HepG2 (cell line): ENCODE data around the gene ATP11A. TPM values are rescaled to one million over a fixed set of nuclear protein-coding genes. Genes with fewer than 3 reads are reported as not detected.

ENCODE experiments used
- ATAC-seq: fragments of 200-7000 bp; cut with Tn5 transposase; 3 replicates; pipeline ENCODE4 v1.9.1; 2020; ENCODE audit warnings: mild to moderate bottlenecking, moderate library complexity
- BruUV-seq: library from RNA; stranded (reverse); fragments of 400-500 nt; replicated peaks from 2 replicates; lab custom pipeline; 2021; lab: Mats Ljungman, UMichigan
- CTCF ChIA-PET: fragments of 300-600 bp; formaldehyde crosslinking; extraction: SDS; loops from one replicate; lab custom pipeline; 2021; ENCODE audit warnings: low total read pairs, inconsistent platforms, low intra/inter-chr PET ratio; lab: Yijun Ruan, JAX
- POLR2A ChIA-PET: fragments of 350-600 bp; sonication (Branson Sonifier 250); formaldehyde crosslinking; loops from one replicate; lab custom pipeline; 2020; ENCODE audit warnings: antibody characterized with exemption, inconsistent platforms; lab: Yijun Ruan, JAX
- DNase-seq: peaks from one replicate; pipeline ENCODE4 v3.0.0-alpha.2; 2015; ENCODE audit warnings: low spot score
- FAIRE-seq: peaks from 3 replicates; lab custom pipeline; 2011; peaks lifted over from hg19 to GRCh38; lab: Jason Lieb, UNC
- H2AFZ ChIP-seq: one replicate; pipeline ENCODE4 v1.6.1; 2011; ENCODE audit warnings: low read length, inconsistent platforms
- H3K27ac ChIP-seq: fragments of 300-600 bp; 3 replicates; pipeline ENCODE4 v1.8.0; 2011; ENCODE audit warnings: mixed run types, mild to moderate bottlenecking, mixed read lengths, low read length, inconsistent platforms; ENCODE audit not compliant: insufficient read depth; ENCODE audit errors: extremely low read length
- H3K27me3 ChIP-seq, 2 experiments: fragments of 200-600 bp in 1 of 2; 2 replicates in 1 of 2; 3 replicates in 1 of 2; pipeline versions ENCODE4 v1.6.0 to v1.8.0; 2011; ENCODE audit warnings: low read length in 2 of 2, mild to moderate bottlenecking in 2 of 2, moderate library complexity in 2 of 2, inconsistent platforms in 1 of 2; ENCODE audit not compliant: insufficient read depth in 2 of 2, control insufficient read depth in 1 of 2
- H3K36me3 ChIP-seq, 2 experiments: fragments of 200-600 bp in 1 of 2; replicated peaks in 1 of 2; 2 replicates in 1 of 2; 3 replicates in 1 of 2; pipeline versions ENCODE4 v1.5.1 to v1.8.0; 2011; ENCODE audit warnings: low read length in 2 of 2, inconsistent platforms in 1 of 2; ENCODE audit not compliant: insufficient read depth in 2 of 2, control insufficient read depth in 1 of 2
- H3K4me1 ChIP-seq: 2 replicates; pipeline ENCODE4 v1.5.1; 2012; ENCODE audit warnings: low read length, inconsistent platforms; ENCODE audit not compliant: insufficient read depth
- H3K4me2 ChIP-seq: 2 replicates; pipeline ENCODE4 v1.6.0; 2011; ENCODE audit warnings: low read depth, low read length, inconsistent platforms
- H3K4me3 ChIP-seq, 3 experiments: fragments of 200-600 bp in 1 of 3; sonication (generic), shearing (Covaris generic) in 1 of 3; replicated peaks in 1 of 3; 2 replicates each; pipeline ENCODE4 v1.5.1; 2011 to 2016; ENCODE audit warnings: low read length in 3 of 3, inconsistent platforms in 2 of 3, low read depth in 2 of 3, mild to moderate bottlenecking in 2 of 3, control low read depth in 1 of 3, mixed read lengths in 1 of 3; ENCODE audit not compliant: insufficient read depth in 1 of 3
- H3K79me2 ChIP-seq: one replicate; pipeline ENCODE4 v1.6.1; 2011; ENCODE audit warnings: low read length, inconsistent platforms; ENCODE audit not compliant: insufficient read depth
- H3K9ac ChIP-seq: 2 replicates; pipeline ENCODE4 v1.6.0; 2011; ENCODE audit warnings: mild to moderate bottlenecking, low read depth, low read length, inconsistent platforms; ENCODE audit not compliant: insufficient read depth
- H3K9me3 ChIP-seq: 2 replicates; pipeline ENCODE4 v1.5.1; 2012; ENCODE audit warnings: mild to moderate bottlenecking, low read length
- H4K20me1 ChIP-seq: 2 replicates; pipeline ENCODE4 v1.6.0; 2011; ENCODE audit warnings: inconsistent platforms, mild to moderate bottlenecking, low read length, moderate library complexity; ENCODE audit not compliant: insufficient read depth
- FLYWCH1 ChIP-seq: sonication (generic); formaldehyde crosslinking; IDR thresholded peaks from 2 replicates; pipeline ENCODE4 v1.8.1; 2023; ENCODE audit warnings: mild to moderate bottlenecking, missing genetic modification reagents
- JARID2 ChIP-seq: sonication (generic); formaldehyde crosslinking; IDR thresholded peaks from 2 replicates; pipeline ENCODE4 v1.8.1; 2023; ENCODE audit warnings: missing genetic modification reagents, inconsistent platforms; ENCODE audit not compliant: insufficient replicate concordance
- KLF16 ChIP-seq, 2 experiments: sonication (generic) in 1 of 2; formaldehyde crosslinking in 1 of 2; IDR thresholded peaks; 2 replicates each; pipeline versions ENCODE4 v1.6.1 to v1.8.0; 2016 to 2023; ENCODE audit warnings: missing genetic modification reagents in 2 of 2, missing compliant biosample characterization in 1 of 2
- PAF1 ChIP-seq: IDR thresholded peaks from 2 replicates; pipeline ENCODE4 v1.6.1; 2016; ENCODE audit warnings: missing genetic modification reagents, missing compliant biosample characterization
- PAX8 ChIP-seq: sonication (generic); formaldehyde crosslinking; IDR thresholded peaks from 2 replicates; pipeline ENCODE4 v1.8.0; 2022; ENCODE audit warnings: mild to moderate bottlenecking, missing genetic modification reagents, borderline replicate concordance
- SP1 ChIP-seq, 2 experiments: fragments of 450-650 bp in 1 of 2; sonication (generic) in 1 of 2; formaldehyde crosslinking in 1 of 2; IDR thresholded peaks; 2 replicates each; pipeline versions ENCODE4 v1.4.0 to v1.6.1; 2016 to 2020; ENCODE audit warnings: missing genetic modification reagents in 1 of 2
- TARDBP ChIP-seq: sonication (generic); formaldehyde crosslinking; IDR thresholded peaks from 2 replicates; pipeline ENCODE4 v1.8.0; 2022; ENCODE audit warnings: mild to moderate bottlenecking, missing genetic modification reagents
- TCF12 ChIP-seq, 2 experiments: fragments of 450-650 bp in 1 of 2; sonication (generic) in 1 of 2; formaldehyde crosslinking in 1 of 2; IDR thresholded peaks; 2 replicates each; pipeline versions ENCODE4 v1.6.1 to v1.8.0; 2017 to 2022; ENCODE audit warnings: antibody characterized with exemption in 1 of 2, mild to moderate bottlenecking in 1 of 2, missing genetic modification reagents in 1 of 2, moderate library complexity in 1 of 2
- YY1 ChIP-seq: IDR thresholded peaks from 2 replicates; pipeline ENCODE4 v1.6.1; 2011; ENCODE audit warnings: low read length, low read depth, moderate library complexity, mild to moderate bottlenecking; ENCODE audit not compliant: insufficient read depth, insufficient replicate concordance
- ZNF205 ChIP-seq: IDR thresholded peaks from 2 replicates; pipeline ENCODE4 v1.6.1; 2018; ENCODE audit warnings: missing biosample characterization, missing genetic modification reagents
- ZNF773 ChIP-seq: sonication (generic); formaldehyde crosslinking; IDR thresholded peaks from 2 replicates; pipeline ENCODE4 v1.4.0; 2020; ENCODE audit warnings: missing genetic modification reagents, borderline replicate concordance
- ZSCAN31 ChIP-seq: sonication (generic); formaldehyde crosslinking; IDR thresholded peaks from 2 replicates; pipeline ENCODE4 v1.5.0; 2020; ENCODE audit warnings: low read depth, mild to moderate bottlenecking, missing genetic modification reagents
- WGBS: methylation state at CpG from one replicate; pipeline ENCODE4 v1.1.6; 2017; ENCODE audit warnings: low lambda C conversion rate; 5-methylcytosine and 5-hydroxymethylcytosine counted together
- in situ Hi-C: cut with HindIII; loops from 2 replicates; pipeline ENCODE4 v1.10.0; 2017; ENCODE audit warnings: low pct_unique_long_range_greater_than_20kb; ENCODE audit not compliant: extremely low pct_ligation_motif_present
- intact Hi-C: fragments of 100-400 bp; cut with micrococcal nuclease; formaldehyde crosslinking; loops from one replicate; pipeline ENCODE4 v1.10.0; 2022; ENCODE audit not compliant: unreplicated experiment
- polyA plus RNA-seq, 8 experiments: library from polyadenylated mRNA; depleted of rRNA in 3 of 8; stranded (reverse) in 7 of 8; unstranded in 1 of 8; fragments of >200 nt; fragmentation: Illumina TruSeq in 4 of 8; extraction: Trizol in 4 of 8; gene quantifications; 2 replicates each; pipeline versions ENCODE4 v1.2.1 to v1.2.3, GENCODE V29; 2011 to 2016; ENCODE audit warnings: low read depth in 4 of 8, missing spikeins in 1 of 8, mixed read lengths in 1 of 8; ENCODE audit not compliant: insufficient read depth in 1 of 8
- total RNA-seq, 5 experiments: library from RNA; depleted of rRNA; stranded (reverse); fragments of >200 nt; fragmentation: Illumina TruSeq; extraction: Trizol; gene quantifications; 2 replicates each; pipeline ENCODE4 v1.2.3, GENCODE V29; 2016; ENCODE audit warnings: low read depth in 1 of 5
- TF ChIP-seq, protein P1 (sequence below): sonication (generic); formaldehyde crosslinking; IDR thresholded peaks from 2 replicates; pipeline ENCODE4 v1.8.1; 2023; ENCODE audit warnings: mild to moderate bottlenecking, inconsistent platforms, moderate library complexity, missing genetic modification reagents, borderline replicate concordance
- TF ChIP-seq, protein P2 (sequence below): sonication (generic); formaldehyde crosslinking; IDR thresholded peaks from 2 replicates; pipeline ENCODE4 v1.8.0; 2022; ENCODE audit warnings: mild to moderate bottlenecking, missing genetic modification reagents, borderline replicate concordance
- TF ChIP-seq, protein P3 (sequence below): sonication (generic); formaldehyde crosslinking; IDR thresholded peaks from 2 replicates; pipeline ENCODE4 v1.4.0; 2020; ENCODE audit warnings: missing genetic modification reagents
- TF ChIP-seq, protein P4 (sequence below): sonication (generic); formaldehyde crosslinking; conservative IDR thresholded peaks from 2 replicates; pipeline ENCODE4 v1.4.0; 2020; ENCODE audit warnings: missing genetic modification reagents

ATP11A gene
- total and polyA plus RNA-seq, 2 of the 13 experiments (the other 11 are each of a cell fraction or from before 2014, with no cell fraction given): 18.4 to 20.1 TPM

DNA sequence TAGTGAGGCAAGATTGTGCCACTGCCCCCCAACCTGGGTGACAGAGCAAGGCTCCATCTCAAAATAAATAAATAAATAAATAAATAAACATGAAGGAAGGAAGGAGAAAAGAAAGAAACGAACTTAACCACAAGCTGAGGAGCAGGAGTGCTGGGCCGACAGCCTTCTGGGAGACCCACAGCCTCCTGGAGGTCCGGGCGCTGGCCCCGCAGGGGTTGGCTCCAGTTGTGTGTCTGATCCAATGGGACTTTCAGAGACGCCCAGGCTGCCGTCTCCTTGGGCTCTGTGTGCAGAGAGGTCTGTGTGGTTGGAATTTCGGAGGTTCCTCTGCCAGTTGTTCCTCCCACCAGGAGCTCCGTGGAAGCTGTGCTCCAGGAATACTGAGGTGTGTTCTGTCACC lies 243.1 kb downstream of the ATP11A start:
- Histone ChIP-seq H3K27me3 (no peaks in the 10 kb centered on the region), H3K27ac (no peak overlapping the region), H3K9me3 (no peaks in the 10 kb centered on the region), H3K4me2 (no peak overlapping the region), H4K20me1 (no peaks in the 10 kb centered on the region; the same call in 1 of the 2 replicates), H2AFZ (no peak overlapping the region), H3K9ac (no peak overlapping the region), H3K4me1 (peaks cover 42% of the 10 kb centered on the region), H3K79me2 (no peaks in the 10 kb centered on the region), H3K36me3 (no peaks in the 10 kb centered on the region), H3K4me3 (no peak overlapping the region)
- in situ Hi-C loops: no loop called here
- no TSS peak for BruUV-seq
- intact Hi-C loops: no loop called here
- ChIA-PET POLR2A (no interaction called here), CTCF (no interaction called here)
- DNase-seq: no peak
- no peak for FAIRE-seq
- 81% methylated on average over 9 of the region's 9 CpGs for WGBS
- TF ChIP-seq TCF12 (IDR thresholded peaks at IDR 0.05) (no peak), TCF12 (CRISPR knock-in tag; IDR thresholded peaks at IDR 0.05) (no peak), KLF16 (CRISPR knock-in tag; IDR thresholded peaks at IDR 0.05) (no peak), YY1 (no peak), ZNF205 (CRISPR knock-in tag) (no peak), FLYWCH1 (no peak), ZNF773 (CRISPR knock-in tag) (no peak), TARDBP (CRISPR knock-in tag) (no peak), SP1 (IDR thresholded peaks at IDR 0.05) (no peak), SP1 (CRISPR knock-in tag; IDR thresholded peaks at IDR 0.05) (no peak), ZSCAN31 (no peak), PAF1 (CRISPR knock-in tag) (no peak), PAX8 (CRISPR knock-in tag) (no peak), JARID2 (no peak)
- TF ChIP-seq, protein P1, sequence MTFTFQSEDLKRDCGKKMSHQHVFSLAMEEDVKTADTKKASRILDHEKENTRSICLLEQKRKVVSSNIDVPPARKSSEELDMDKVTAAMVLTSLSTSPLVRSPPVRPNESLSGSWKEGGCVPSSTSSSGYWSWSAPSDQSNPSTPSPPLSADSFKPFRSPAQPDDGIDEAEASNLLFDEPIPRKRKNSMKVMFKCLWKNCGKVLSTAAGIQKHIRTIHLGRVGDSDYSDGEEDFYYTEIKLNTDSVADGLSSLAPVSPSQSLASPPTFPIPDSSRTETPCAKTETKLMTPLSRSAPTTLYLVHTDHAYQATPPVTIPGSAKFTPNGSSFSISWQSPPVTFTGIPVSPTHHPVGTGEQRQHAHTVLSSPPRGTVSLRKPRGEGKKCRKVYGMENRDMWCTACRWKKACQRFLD (CRISPR knock-in tag): no peak
- TF ChIP-seq, protein P2, sequence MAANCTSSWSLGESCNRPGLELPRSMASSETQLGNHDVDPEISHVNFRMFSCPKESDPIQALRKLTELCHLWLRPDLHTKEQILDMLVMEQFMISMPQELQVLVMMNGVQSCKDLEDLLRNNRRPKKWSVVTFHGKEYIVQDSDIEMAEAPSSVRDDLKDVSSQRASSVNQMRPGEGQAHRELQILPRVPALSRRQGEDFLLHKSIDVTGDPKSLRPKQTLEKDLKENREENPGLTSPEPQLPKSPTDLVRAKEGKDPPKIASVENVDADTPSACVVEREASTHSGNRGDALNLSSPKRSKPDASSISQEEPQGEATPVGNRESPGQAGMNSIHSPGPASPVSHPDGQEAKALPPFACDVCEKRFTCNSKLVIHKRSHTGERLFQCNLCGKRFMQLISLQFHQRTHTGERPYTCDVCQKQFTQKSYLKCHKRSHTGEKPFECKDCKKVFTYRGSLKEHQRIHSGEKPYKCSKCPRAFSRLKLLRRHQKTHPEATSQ (CRISPR knock-in tag): no peak
- TF ChIP-seq, protein P3, sequence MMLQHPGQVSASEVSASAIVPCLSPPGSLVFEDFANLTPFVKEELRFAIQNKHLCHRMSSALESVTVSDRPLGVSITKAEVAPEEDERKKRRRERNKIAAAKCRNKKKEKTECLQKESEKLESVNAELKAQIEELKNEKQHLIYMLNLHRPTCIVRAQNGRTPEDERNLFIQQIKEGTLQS (CRISPR knock-in tag): no peak
- TF ChIP-seq, protein P4, sequence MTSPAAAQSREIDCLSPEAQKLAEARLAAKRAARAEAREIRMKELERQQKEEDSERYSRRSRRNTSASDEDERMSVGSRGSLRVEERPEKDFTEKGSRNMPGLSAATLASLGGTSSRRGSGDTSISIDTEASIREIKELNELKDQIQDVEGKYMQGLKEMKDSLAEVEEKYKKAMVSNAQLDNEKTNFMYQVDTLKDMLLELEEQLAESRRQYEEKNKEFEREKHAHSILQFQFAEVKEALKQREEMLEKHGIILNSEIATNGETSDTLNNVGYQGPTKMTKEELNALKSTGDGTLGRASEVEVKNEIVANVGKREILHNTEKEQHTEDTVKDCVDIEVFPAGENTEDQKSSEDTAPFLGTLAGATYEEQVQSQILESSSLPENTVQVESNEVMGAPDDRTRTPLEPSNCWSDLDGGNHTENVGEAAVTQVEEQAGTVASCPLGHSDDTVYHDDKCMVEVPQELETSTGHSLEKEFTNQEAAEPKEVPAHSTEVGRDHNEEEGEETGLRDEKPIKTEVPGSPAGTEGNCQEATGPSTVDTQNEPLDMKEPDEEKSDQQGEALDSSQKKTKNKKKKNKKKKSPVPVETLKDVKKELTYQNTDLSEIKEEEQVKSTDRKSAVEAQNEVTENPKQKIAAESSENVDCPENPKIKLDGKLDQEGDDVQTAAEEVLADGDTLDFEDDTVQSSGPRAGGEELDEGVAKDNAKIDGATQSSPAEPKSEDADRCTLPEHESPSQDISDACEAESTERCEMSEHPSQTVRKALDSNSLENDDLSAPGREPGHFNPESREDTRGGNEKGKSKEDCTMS (CRISPR knock-in tag): no peak
- TF ChIP-seq, all 625 proteins: peak for 0
- no peak for ATAC-seq
